H1 (cell line): ENCODE results near the gene ACAD9. TPM values are rescaled to one million over a fixed set of nuclear protein-coding genes. Genes with fewer than 3 reads are reported as not detected.

Source experiments
- CTCF ChIA-PET: fragments of 300-600 bp; sonication (Branson Sonifier 250); formaldehyde crosslinking; loops from one replicate; lab custom pipeline; 2021; ENCODE audit not compliant: partially characterized antibody; lab: Charles Lee
- POLR2A ChIA-PET: fragments of 300-600 bp; sonication (Branson Sonifier 250); formaldehyde crosslinking; loops from one replicate; lab custom pipeline; 2021; ENCODE audit warnings: inconsistent platforms; ENCODE audit not compliant: partially characterized antibody; lab: Charles Lee
- DNase-seq, 2 experiments: peaks; one replicate each; pipeline versions ENCODE4 v3.0.0 to v3.0.0-alpha.2; 2010 to 2022; ENCODE audit warnings: low spot score in 2 of 2, low read depth in 1 of 2, mixed read lengths in 1 of 2
- FAIRE-seq: peaks from 2 replicates; lab custom pipeline; 2011; peaks lifted over from hg19 to GRCh38; lab: Jason Lieb, UNC
- H2AFZ ChIP-seq: 2 replicates; pipeline ENCODE4 v1.8.1; 2012; ENCODE audit warnings: low read length, inconsistent platforms
- H2AK5ac ChIP-seq: 2 replicates; pipeline ENCODE4 v1.6.1; 2013; ENCODE audit warnings: low read depth, low read length
- H2BK120ac ChIP-seq: replicated peaks from 2 replicates; pipeline ENCODE3; 2013; ENCODE audit warnings: low read depth, low read length, inconsistent platforms
- H2BK12ac ChIP-seq: 2 replicates; pipeline ENCODE4 v1.6.1; 2013; ENCODE audit warnings: low read depth, low read length
- H2BK15ac ChIP-seq: 2 replicates; pipeline ENCODE4 v1.6.1; 2013; ENCODE audit warnings: low read length
- H2BK20ac ChIP-seq: 2 replicates; pipeline ENCODE4 v1.6.1; 2013; ENCODE audit warnings: low read length
- H2BK5ac ChIP-seq: 2 replicates; pipeline ENCODE4 v1.6.1; 2013; ENCODE audit warnings: low read depth, low read length
- H3K14ac ChIP-seq: 2 replicates; pipeline ENCODE4 v1.6.1; 2013; ENCODE audit warnings: inconsistent platforms; ENCODE audit not compliant: insufficient read length
- H3K18ac ChIP-seq: 2 replicates; pipeline ENCODE4 v1.6.1; 2013; ENCODE audit warnings: low read length; ENCODE audit errors: extremely low read depth
- H3K23ac ChIP-seq: 2 replicates; pipeline ENCODE4 v1.6.1; 2013; ENCODE audit warnings: inconsistent platforms; ENCODE audit not compliant: insufficient read length
- H3K23me2 ChIP-seq: 2 replicates; pipeline ENCODE4 v1.6.1; 2013; ENCODE audit warnings: low read depth, low read length
- H3K27ac ChIP-seq: 2 replicates; pipeline ENCODE4 v1.6.1; 2011; ENCODE audit warnings: low read depth, low read length, inconsistent platforms
- H3K27me3 ChIP-seq, 4 experiments: replicated peaks in 1 of 4; 1 replicate in 1 of 4; 2 replicates in 3 of 4; pipeline versions ENCODE4 v1.6.1 to v1.8.1; 2011 to 2013; ENCODE audit warnings: low read length in 3 of 4, mild to moderate bottlenecking in 3 of 4, inconsistent platforms in 2 of 4, mixed read lengths in 2 of 4, moderate library complexity in 1 of 4; ENCODE audit not compliant: control insufficient read depth in 3 of 4, insufficient read depth in 3 of 4; ENCODE audit errors: extremely low read depth in 1 of 4
- H3K36me3 ChIP-seq, 4 experiments: 2 replicates each; pipeline versions ENCODE4 v1.6.1 to v1.8.1; 2011 to 2013; ENCODE audit warnings: mild to moderate bottlenecking in 4 of 4, low read length in 3 of 4, moderate library complexity in 2 of 4, control low read depth in 1 of 4, inconsistent platforms in 1 of 4; ENCODE audit not compliant: insufficient read depth in 4 of 4, control insufficient read depth in 2 of 4
- H3K4ac ChIP-seq: replicated peaks from 2 replicates; pipeline ENCODE3; 2013; ENCODE audit warnings: low read length, low read depth, mixed read lengths, inconsistent platforms; ENCODE audit not compliant: insufficient read length
- H3K4me1 ChIP-seq, 4 experiments: replicated peaks in 1 of 4; 1 replicate in 1 of 4; 2 replicates in 3 of 4; pipeline versions ENCODE4 v1.6.1 to v1.8.1; 2011 to 2013; ENCODE audit warnings: low read length in 3 of 4, inconsistent platforms in 2 of 4, mixed read lengths in 1 of 4; ENCODE audit not compliant: insufficient read depth in 4 of 4, control insufficient read depth in 3 of 4
- H3K4me2 ChIP-seq, 2 experiments: 2 replicates each; pipeline versions ENCODE4 v1.6.1 to v1.8.1; 2011 to 2013; ENCODE audit warnings: low read depth in 2 of 2, low read length in 2 of 2, control low read depth in 1 of 2, inconsistent platforms in 1 of 2, mild to moderate bottlenecking in 1 of 2; ENCODE audit not compliant: insufficient read depth in 1 of 2
- H3K4me3 ChIP-seq, 4 experiments: fragments of 200-600, 300-600 bp in 1 of 4; sonication (generic), shearing (Covaris generic), sonication (Bioruptor Twin) in 1 of 4; 2 replicates each; pipeline versions ENCODE4 v1.5.1 to v1.8.1; 2011 to 2016; ENCODE audit warnings: low read length in 4 of 4, low read depth in 3 of 4, control low read depth in 2 of 4, inconsistent platforms in 2 of 4, mild to moderate bottlenecking in 2 of 4, mixed read lengths in 1 of 4, moderate library complexity in 1 of 4; ENCODE audit not compliant: insufficient read depth in 2 of 4; ENCODE audit errors: extremely low read depth in 1 of 4
- H3K56ac ChIP-seq: replicated peaks from 2 replicates; pipeline ENCODE3; 2013; ENCODE audit warnings: low read depth, mild to moderate bottlenecking, mixed read lengths, low read length, inconsistent platforms; ENCODE audit not compliant: insufficient read length
- H3K79me1 ChIP-seq: 2 replicates; pipeline ENCODE4 v1.6.1; 2013; ENCODE audit warnings: low read depth, low read length, control low read depth
- H3K79me2 ChIP-seq, 2 experiments: 2 replicates each; pipeline versions ENCODE4 v1.6.1 to v1.8.1; 2012 to 2013; ENCODE audit warnings: low read length in 2 of 2, mild to moderate bottlenecking in 2 of 2, inconsistent platforms in 1 of 2; ENCODE audit not compliant: insufficient read depth in 2 of 2, control insufficient read depth in 1 of 2
- H3K9ac ChIP-seq, 4 experiments: replicated peaks in 1 of 4; 1 replicate in 1 of 4; 2 replicates in 3 of 4; pipeline versions ENCODE4 v1.6.1 to v1.8.1; 2011 to 2013; ENCODE audit warnings: low read depth in 3 of 4, low read length in 3 of 4, control low read depth in 2 of 4, mild to moderate bottlenecking in 2 of 4, moderate library complexity in 2 of 4, inconsistent platforms in 1 of 4; ENCODE audit errors: extremely low read depth in 1 of 4
- H3K9me3 ChIP-seq, 2 experiments: 2 replicates each; pipeline versions ENCODE4 v1.6.1 to v1.8.1; 2012 to 2013; ENCODE audit warnings: mild to moderate bottlenecking in 2 of 2, moderate library complexity in 2 of 2, control low read depth in 1 of 2, inconsistent platforms in 1 of 2, low read depth in 1 of 2, low read length in 1 of 2, mixed read lengths in 1 of 2; ENCODE audit not compliant: insufficient read depth in 2 of 2
- H4K20me1 ChIP-seq, 2 experiments: replicated peaks in 1 of 2; 2 replicates each; pipeline versions ENCODE3 to v1.8.1; 2011 to 2013; ENCODE audit warnings: inconsistent platforms in 2 of 2, low read length in 2 of 2, mild to moderate bottlenecking in 1 of 2; ENCODE audit not compliant: insufficient read depth in 2 of 2, control insufficient read depth in 1 of 2
- H4K5ac ChIP-seq: 2 replicates; pipeline ENCODE4 v1.6.1; 2013; ENCODE audit warnings: low read length, low read depth, mixed read lengths, inconsistent platforms; ENCODE audit not compliant: insufficient read length
- H4K8ac ChIP-seq: 2 replicates; pipeline ENCODE4 v1.8.0; 2013; ENCODE audit warnings: mild to moderate bottlenecking, moderate library complexity, low read length, inconsistent platforms; ENCODE audit not compliant: insufficient read depth; ENCODE audit errors: extremely low read depth
- H4K91ac ChIP-seq: replicated peaks from 2 replicates; pipeline ENCODE3; 2013; ENCODE audit warnings: low read length, mixed read lengths, inconsistent platforms; ENCODE audit not compliant: insufficient read length
- CTBP2 ChIP-seq: IDR thresholded peaks from 2 replicates; pipeline ENCODE4 v1.7.0; 2011; ENCODE audit warnings: borderline replicate concordance, mild to moderate bottlenecking, moderate library complexity, mixed read lengths, low read length; ENCODE audit not compliant: insufficient read depth, insufficient read length
- CTCF ChIP-seq, 3 experiments: IDR thresholded peaks; 1 replicate in 2 of 3; 2 replicates in 1 of 3; pipeline versions ENCODE4 v1.5.1 to v1.6.1; 2011; ENCODE audit warnings: low read length in 3 of 3, mild to moderate bottlenecking in 3 of 3, inconsistent platforms in 2 of 3, low read depth in 1 of 3, moderate library complexity in 1 of 3; ENCODE audit not compliant: insufficient read depth in 1 of 3; ENCODE audit errors: control extremely low read depth in 1 of 3
- EGR1 ChIP-seq: IDR thresholded peaks from 2 replicates; pipeline ENCODE4 v1.6.1; 2011; ENCODE audit warnings: low read depth, low read length, borderline replicate concordance
- GABPA ChIP-seq: IDR thresholded peaks from 2 replicates; pipeline ENCODE4 v1.6.1; 2011; ENCODE audit warnings: mild to moderate bottlenecking, low read length, moderate library complexity, borderline replicate concordance; ENCODE audit not compliant: insufficient read depth
- JUN ChIP-seq: IDR thresholded peaks from 2 replicates; pipeline ENCODE4 v1.6.1; 2011; ENCODE audit warnings: low read depth, mild to moderate bottlenecking, improper control_type of control experiment, low read length
- KDM5A ChIP-seq: fragments of 200-600 bp; IDR thresholded peaks from 2 replicates; pipeline ENCODE4 v1.7.1; 2012; ENCODE audit warnings: mild to moderate bottlenecking, low read length, inconsistent platforms, mixed read lengths
- NRF1 ChIP-seq: IDR thresholded peaks from 2 replicates; pipeline ENCODE4 v1.6.1; 2011; ENCODE audit warnings: mild to moderate bottlenecking, low read depth, low read length, improper control_type of control experiment
- RBBP5 ChIP-seq: IDR thresholded peaks from 2 replicates; pipeline ENCODE4 v1.7.1; 2012; ENCODE audit warnings: low read depth, mild to moderate bottlenecking, inconsistent platforms, low read length, moderate library complexity, borderline replicate concordance
- SIN3A ChIP-seq, 2 experiments: IDR thresholded peaks in 1 of 2; conservative IDR thresholded peaks in 1 of 2; 2 replicates each; pipeline ENCODE4 v1.6.1; 2011 to 2012; ENCODE audit warnings: low read length in 2 of 2, improper control_type of control experiment in 1 of 2, low read depth in 1 of 2, mild to moderate bottlenecking in 1 of 2
- TCF12 ChIP-seq: IDR thresholded peaks from 2 replicates; pipeline ENCODE4 v1.6.1; 2011; ENCODE audit warnings: low read depth, mild to moderate bottlenecking, low read length
- WGBS, 2 experiments: shearing (Covaris generic) in 1 of 2; methylation state at CpG; one replicate each; pipeline versions ENCODE4 v1.1.6 to v1.1.7; 2013 to 2015; ENCODE audit warnings: low lambda C conversion rate in 2 of 2, mixed read lengths in 2 of 2, inconsistent platforms in 1 of 2, low coverage in 1 of 2, missing lambda C conversion rate in 1 of 2; ENCODE audit not compliant: insufficient replicate concordance in 2 of 2, insufficient coverage in 1 of 2, insufficient read length in 1 of 2; ENCODE audit errors: extremely low coverage in 1 of 2, missing lambda C conversion rate in 1 of 2; 5-methylcytosine and 5-hydroxymethylcytosine counted together
- polyA plus RNA-seq, 7 experiments: library from polyadenylated mRNA; depleted of rRNA in 3 of 7; stranded (reverse) in 5 of 7; unstranded in 2 of 7; fragments of >200 nt in 5 of 7; fragments of 200-250 nt in 2 of 7; gene quantifications; 1 replicate in 5 of 7; 2 replicates in 1 of 7; 4 replicates in 1 of 7; pipeline versions ENCODE4 v1.2.1 to v1.2.3, GENCODE V29; 2011 to 2013; ENCODE audit warnings: missing spikeins in 2 of 7, mixed read lengths in 2 of 7
- total RNA-seq: library from RNA; stranded (reverse); fragmentation: NEBNext Ultra II Directional; extraction: Animal tissue kit (Norgen Biotek cat#: 25700); gene quantifications from 2 replicates; pipeline ENCODE4 v1.2.1, GENCODE V29; 2021

ACAD9 gene
- total and polyA plus RNA-seq, 2 of the 8 experiments (the other 6 are each of a cell fraction or from before 2014, with no cell fraction given): 27.5 to 28.9 TPM

GRCh38 chr3:128902426-128902825 lies 23.0 kb downstream of the ACAD9 start:
- H3K14ac ChIP-seq: no peak overlapping the region
- no peaks in the 10 kb centered on the region for H3K9me3 ChIP-seq
- ChIA-PET POLR2A (interaction anchor here (1.0 to 2.1 kb wide), 2 partner anchors 9 to 23 kb away, joined by 3 to 5 read pairs; partner anchors contain the start of gene ACAD9), CTCF (interaction anchor here (0.9 kb wide), 1 partner anchor 27 kb away, joined by 3 read pairs; no protein-coding TSS in a partner anchor)
- no peak overlapping the region for H2BK12ac ChIP-seq
- no peaks in the 10 kb centered on the region for H3K79me2 ChIP-seq
- H2AFZ ChIP-seq: no peak overlapping the region
- H3K27me3 ChIP-seq: no peaks in the 10 kb centered on the region
- H3K27ac ChIP-seq: no peak overlapping the region
- no peak overlapping the region for H3K4ac ChIP-seq
- no peak overlapping the region for H3K9ac ChIP-seq
- no peak overlapping the region for H3K4me3 ChIP-seq
- no peak overlapping the region for H3K23ac ChIP-seq
- no peak overlapping the region for H2BK120ac ChIP-seq
- no peaks in the 10 kb centered on the region for H3K23me2 ChIP-seq
- FAIRE-seq (no peak), DNase-seq (no peak)
- no peak overlapping the region for H3K56ac ChIP-seq
- no peak overlapping the region for H3K18ac ChIP-seq
- H4K91ac ChIP-seq: no peak overlapping the region
- no peaks in the 10 kb centered on the region for H3K4me1 ChIP-seq
- H2BK20ac ChIP-seq: no peak overlapping the region
- no peak overlapping the region for H4K8ac ChIP-seq
- no peak overlapping the region for H2BK5ac ChIP-seq
- H3K4me2 ChIP-seq: no peak overlapping the region
- WGBS, 2 experiments: 82% methylated on average over 9 of the region's 9 CpGs; no CpG with 5 or more reads in 1 of the 2 experiments
- no peaks in the 10 kb centered on the region; the same call in 1 of the 2 replicates for H3K79me1 ChIP-seq
- no peak overlapping the region for H4K5ac ChIP-seq
- no peak overlapping the region for H2AK5ac ChIP-seq
- peaks cover 28 to 66% (median 57%) of the 10 kb centered on the region in 4 experiments for H3K36me3 ChIP-seq
- no peak overlapping the region for H2BK15ac ChIP-seq
- H4K20me1 ChIP-seq: peaks cover 0 to 8% of the 10 kb centered on the region in 2 experiments
- TF ChIP-seq KDM5A: no peak
- no peak for TF ChIP-seq SIN3A (conservative IDR thresholded peaks at IDR 0.05 in 1 of 2, IDR thresholded peaks at IDR 0.05 in 1 of 2; ENCODE audit: low read depth in 1 of 2, low read length in 2 of 2)
- no peak for TF ChIP-seq JUN
- no peak for TF ChIP-seq TCF12
- no peak for TF ChIP-seq CTCF (IDR thresholded peaks at IDR 0.05; ENCODE audit: control extremely low read depth in 1 of 3, insufficient read depth in 1 of 3, low read depth in 1 of 3, low read length in 3 of 3)
- no peak for TF ChIP-seq GABPA
- TF ChIP-seq EGR1: no peak
- TF ChIP-seq CTBP2: no peak
- TF ChIP-seq NRF1: no peak
- TF ChIP-seq RBBP5: no peak
